GM12878 (cell line): ENCODE results near the gene CCSER1. TPM values are rescaled to one million over a fixed set of nuclear protein-coding genes. Genes with fewer than 3 reads are reported as not detected.

Experiments used
- BCLAF1 ChIP-seq: fragments of 450-650 bp; IDR thresholded peaks from 2 replicates; pipeline ENCODE4 v1.6.1; 2017; ENCODE audit warnings: antibody characterized with exemption, mild to moderate bottlenecking, moderate library complexity
- CTCF ChIP-seq, 3 experiments: IDR thresholded peaks in 2 of 3; conservative IDR thresholded peaks in 1 of 3; 2 replicates each; pipeline ENCODE4 v1.5.1; 2011; ENCODE audit warnings: low read depth in 3 of 3, low read length in 3 of 3, mild to moderate bottlenecking in 3 of 3, control low read depth in 2 of 3, moderate library complexity in 2 of 3, inconsistent platforms in 1 of 3, mixed read lengths in 1 of 3; ENCODE audit not compliant: control insufficient read depth in 2 of 3, insufficient read depth in 1 of 3; ENCODE audit errors: extremely low read depth in 1 of 3
- E4F1 ChIP-seq: fragments of 450-650 bp; IDR thresholded peaks from 2 replicates; pipeline ENCODE4 v1.6.1; 2018; ENCODE audit warnings: borderline replicate concordance, mild to moderate bottlenecking; ENCODE audit not compliant: partially characterized antibody
- FOXM1 ChIP-seq: IDR thresholded peaks from 2 replicates; pipeline ENCODE4 v1.6.1; 2012; ENCODE audit warnings: low read depth, mild to moderate bottlenecking, inconsistent platforms, low read length, moderate library complexity
- NBN ChIP-seq: fragments of 450-650 bp; IDR thresholded peaks from 2 replicates; pipeline ENCODE4 v1.6.1; 2016
- NFYB ChIP-seq: IDR thresholded peaks from 2 replicates; pipeline ENCODE4 v1.6.1; 2011; ENCODE audit warnings: low read depth, mild to moderate bottlenecking, low read length, improper control_type of control experiment, moderate library complexity; ENCODE audit not compliant: insufficient read depth
- SPI1 ChIP-seq: IDR thresholded peaks from 2 replicates; pipeline ENCODE4 v1.6.1; 2011; ENCODE audit warnings: low read depth, mild to moderate bottlenecking, low read length, moderate library complexity, borderline replicate concordance; ENCODE audit not compliant: insufficient read depth
- polyA plus RNA-seq, 11 experiments: library from polyadenylated mRNA; depleted of rRNA in 4 of 11; unstranded in 6 of 11; stranded (reverse) in 5 of 11; fragments of >200 nt; fragmentation: Nextera tagmentation in 4 of 11; fragmentation: Illumina TruSeq in 1 of 11; extraction: Ambion mirVana in 4 of 11; extraction: Trizol in 1 of 11; gene quantifications; 1 replicate in 1 of 11; 2 replicates in 10 of 11; pipeline versions ENCODE4 v1.2.1 to v1.2.3, GENCODE V29; 2011 to 2016; ENCODE audit warnings: inconsistent platforms in 2 of 11, missing spikeins in 2 of 11, low read depth in 1 of 11
- total RNA-seq, 4 experiments: library from RNA; depleted of rRNA in 3 of 4; stranded (reverse); fragments of >200 nt in 3 of 4; fragmentation: Illumina TruSeq in 1 of 4; extraction: Trizol in 1 of 4; gene quantifications; 2 replicates each; pipeline versions ENCODE4 v1.2.1 to v1.2.3, GENCODE V29; 2013 to 2021

CCSER1 gene
- total and polyA plus RNA-seq, 10 of the 15 experiments (the other 5 are each of a cell fraction or from before 2014, with no cell fraction given): 0.22 to 2.7 (median 1.0) TPM

GRCh38 chr4:90183254-90183653 is 56.1 kb downstream of the CCSER1 start (continued):
- TF ChIP-seq NFYB (no peak), BCLAF1 (no peak), SPI1 (no peak), FOXM1 (no peak), E4F1 (no peak), NBN (no peak), CTCF (IDR thresholded peaks at IDR 0.05 in 2 of 3, conservative IDR thresholded peaks at IDR 0.05 in 1 of 3; ENCODE audit: control insufficient read depth in 2 of 3, extremely low read depth in 1 of 3, insufficient read depth in 1 of 3, low read depth in 3 of 3, low read length in 3 of 3) (no peak)
